OCI-LY7 (cell line): ENCODE measurements around the gene SLC13A5.

Experiments used
- EZH2phosphoT487 ChIP-seq: fragments of 200-600 bp; sonication (generic); IDR thresholded peaks from 2 replicates; pipeline ENCODE4 v1.6.1; 2018; ENCODE audit warnings: low read depth, borderline replicate concordance, mild to moderate bottlenecking, mixed run types, antibody characterized with exemption, low read length, moderate library complexity, mixed read lengths
- TF ChIP-seq, protein P1 (sequence below): fragments of 200-600 bp; sonication (generic); conservative IDR thresholded peaks from 2 replicates; pipeline ENCODE4 v1.5.1; 2014; ENCODE audit warnings: mild to moderate bottlenecking, antibody characterized with exemption, low read length, moderate library complexity, mixed read lengths

DNA sequence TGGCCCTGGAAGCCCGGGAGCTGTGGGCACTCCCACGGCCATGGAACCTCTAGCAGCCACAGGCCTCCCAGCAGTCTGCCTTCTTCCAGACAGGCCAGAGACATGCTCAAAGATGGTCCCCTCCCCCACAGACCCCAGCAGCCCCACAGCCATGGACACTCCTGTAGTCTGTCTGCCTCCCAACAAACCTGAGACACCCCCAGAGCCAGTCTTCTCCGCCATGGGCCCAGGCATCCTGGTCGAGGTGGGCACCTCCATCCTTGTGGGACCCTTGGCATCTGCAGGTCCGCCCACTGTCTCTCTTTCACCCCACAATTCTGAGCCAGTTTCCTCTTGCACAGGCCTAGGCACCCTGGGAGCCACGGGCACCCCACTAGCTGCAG lies 75.7 kb downstream of the SLC13A5 start:
- TF ChIP-seq, protein P1, sequence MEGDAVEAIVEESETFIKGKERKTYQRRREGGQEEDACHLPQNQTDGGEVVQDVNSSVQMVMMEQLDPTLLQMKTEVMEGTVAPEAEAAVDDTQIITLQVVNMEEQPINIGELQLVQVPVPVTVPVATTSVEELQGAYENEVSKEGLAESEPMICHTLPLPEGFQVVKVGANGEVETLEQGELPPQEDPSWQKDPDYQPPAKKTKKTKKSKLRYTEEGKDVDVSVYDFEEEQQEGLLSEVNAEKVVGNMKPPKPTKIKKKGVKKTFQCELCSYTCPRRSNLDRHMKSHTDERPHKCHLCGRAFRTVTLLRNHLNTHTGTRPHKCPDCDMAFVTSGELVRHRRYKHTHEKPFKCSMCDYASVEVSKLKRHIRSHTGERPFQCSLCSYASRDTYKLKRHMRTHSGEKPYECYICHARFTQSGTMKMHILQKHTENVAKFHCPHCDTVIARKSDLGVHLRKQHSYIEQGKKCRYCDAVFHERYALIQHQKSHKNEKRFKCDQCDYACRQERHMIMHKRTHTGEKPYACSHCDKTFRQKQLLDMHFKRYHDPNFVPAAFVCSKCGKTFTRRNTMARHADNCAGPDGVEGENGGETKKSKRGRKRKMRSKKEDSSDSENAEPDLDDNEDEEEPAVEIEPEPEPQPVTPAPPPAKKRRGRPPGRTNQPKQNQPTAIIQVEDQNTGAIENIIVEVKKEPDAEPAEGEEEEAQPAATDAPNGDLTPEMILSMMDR, result no peak
- no peak for TF ChIP-seq EZH2phosphoT487
